NCI-H69 (cell line): ENCODE measurements around the gene MRTFA.

Source experiments
- DNase-seq: peaks from one replicate; lab custom pipeline; 2025; lab: John Stamatoyannopoulos, UW

Gene MRTFA

DNA sequence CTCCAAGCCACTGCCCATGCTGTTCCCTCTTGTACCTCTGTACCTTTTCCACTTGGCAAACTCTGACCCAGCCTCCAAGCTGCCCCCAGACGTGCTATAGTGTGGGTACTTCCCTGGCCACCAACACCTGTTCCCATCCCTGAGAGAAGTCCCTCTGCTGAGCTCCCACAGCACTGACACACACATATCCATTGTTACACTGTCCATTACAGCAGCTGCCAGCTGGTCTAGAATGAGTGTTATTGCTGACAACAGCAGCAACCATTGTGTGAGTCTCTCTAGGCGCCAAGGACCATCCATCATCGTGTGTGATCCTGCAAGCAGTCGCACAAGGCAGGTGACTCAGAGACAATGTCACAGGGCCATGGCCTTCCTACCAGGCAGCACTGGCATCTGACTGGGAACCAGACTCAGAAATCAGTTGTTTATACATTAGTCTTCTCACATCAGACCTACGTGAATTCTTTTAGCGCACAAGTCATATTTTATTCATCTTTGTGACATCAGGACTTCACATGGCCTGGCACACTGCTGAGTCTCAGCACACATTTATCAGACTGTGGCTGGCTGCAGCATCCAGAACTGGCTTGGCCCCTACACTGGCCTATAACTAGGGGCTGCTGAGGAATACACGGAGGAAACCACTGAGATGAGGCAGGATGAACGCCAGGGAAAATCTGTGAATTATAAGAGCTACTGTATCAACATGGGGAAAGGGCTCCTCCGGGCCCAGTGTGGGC is 209.8 kb downstream of the MRTFA start:
- DNase-seq = peak; percentile 83

DNA sequence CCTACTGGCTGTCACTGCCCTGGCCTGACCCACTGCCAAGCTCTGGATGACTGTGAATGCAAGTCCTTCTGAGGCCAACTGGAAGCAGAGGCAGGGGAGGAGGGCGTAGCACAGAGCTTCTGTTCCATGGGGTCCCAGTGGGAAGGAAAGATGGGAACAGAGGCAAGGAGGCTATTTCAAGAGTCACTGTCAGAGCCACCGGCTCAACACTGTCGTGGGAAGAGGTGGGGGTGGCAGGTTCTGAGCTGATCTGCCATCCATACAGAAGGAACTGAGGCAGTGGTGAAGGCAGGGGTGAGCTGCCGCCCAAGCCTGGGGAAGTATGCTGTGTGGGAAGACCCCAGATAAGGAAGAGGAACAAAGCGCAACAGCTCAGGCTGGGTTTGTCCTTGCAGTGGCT is 211.4 kb downstream of the MRTFA start:
- DNase-seq = no peak

DNA sequence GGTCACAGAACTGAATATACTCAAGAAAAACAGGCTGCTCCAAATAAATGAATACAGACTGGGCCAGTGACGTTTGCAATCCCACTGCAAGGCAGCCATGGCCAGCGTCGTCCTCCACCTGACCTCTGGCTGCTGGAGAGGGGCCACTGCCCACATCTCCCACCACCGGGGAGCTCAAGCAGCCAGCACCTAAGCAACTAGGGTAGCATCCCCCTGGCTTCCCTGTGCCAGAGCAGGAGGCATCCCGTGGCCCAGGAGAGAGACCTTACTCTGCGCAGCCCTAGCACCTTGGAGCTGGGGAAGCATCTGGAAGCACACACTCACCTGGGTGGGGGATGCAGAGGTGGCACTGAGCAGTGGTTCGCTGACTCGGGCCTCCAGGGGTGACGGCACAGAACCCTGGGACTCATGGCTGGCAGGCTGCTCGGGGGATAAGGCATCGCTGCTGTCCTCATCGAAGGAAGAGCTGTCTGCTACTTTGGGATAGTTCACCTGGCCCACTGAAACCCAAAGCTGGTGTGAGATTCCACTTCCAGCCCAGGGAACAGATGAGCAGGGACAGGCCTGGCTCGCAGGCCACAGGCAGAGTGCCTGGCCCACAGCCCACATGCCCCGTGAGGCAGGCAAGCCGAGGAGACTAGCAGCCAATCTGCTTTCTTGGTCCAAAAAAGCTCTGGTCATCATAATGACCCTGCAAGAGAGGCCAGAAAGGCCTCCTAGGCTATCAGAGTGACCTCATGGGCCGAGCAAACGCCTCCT is 212.5 kb downstream of the MRTFA start:
- DNase-seq = no peak

DNA sequence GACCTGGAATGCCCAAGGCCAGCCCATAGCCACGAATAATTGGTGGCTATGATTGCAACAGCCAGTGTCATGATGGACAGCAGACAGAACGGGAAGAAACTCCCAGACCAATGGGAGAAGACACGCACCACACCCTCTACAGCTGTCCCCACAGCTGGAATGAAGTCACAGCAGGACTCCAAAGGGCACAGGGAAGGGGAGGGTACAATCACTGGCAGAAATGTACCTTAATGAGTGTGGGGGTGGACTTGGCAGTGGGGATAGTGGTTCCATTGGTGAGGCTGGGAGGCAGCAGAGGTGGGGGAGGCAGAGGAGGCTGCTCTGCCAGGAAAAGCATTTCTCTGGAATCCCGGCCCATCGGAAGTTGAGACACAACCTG is 213.2 kb downstream of the MRTFA start:
- no peak for DNase-seq

DNA sequence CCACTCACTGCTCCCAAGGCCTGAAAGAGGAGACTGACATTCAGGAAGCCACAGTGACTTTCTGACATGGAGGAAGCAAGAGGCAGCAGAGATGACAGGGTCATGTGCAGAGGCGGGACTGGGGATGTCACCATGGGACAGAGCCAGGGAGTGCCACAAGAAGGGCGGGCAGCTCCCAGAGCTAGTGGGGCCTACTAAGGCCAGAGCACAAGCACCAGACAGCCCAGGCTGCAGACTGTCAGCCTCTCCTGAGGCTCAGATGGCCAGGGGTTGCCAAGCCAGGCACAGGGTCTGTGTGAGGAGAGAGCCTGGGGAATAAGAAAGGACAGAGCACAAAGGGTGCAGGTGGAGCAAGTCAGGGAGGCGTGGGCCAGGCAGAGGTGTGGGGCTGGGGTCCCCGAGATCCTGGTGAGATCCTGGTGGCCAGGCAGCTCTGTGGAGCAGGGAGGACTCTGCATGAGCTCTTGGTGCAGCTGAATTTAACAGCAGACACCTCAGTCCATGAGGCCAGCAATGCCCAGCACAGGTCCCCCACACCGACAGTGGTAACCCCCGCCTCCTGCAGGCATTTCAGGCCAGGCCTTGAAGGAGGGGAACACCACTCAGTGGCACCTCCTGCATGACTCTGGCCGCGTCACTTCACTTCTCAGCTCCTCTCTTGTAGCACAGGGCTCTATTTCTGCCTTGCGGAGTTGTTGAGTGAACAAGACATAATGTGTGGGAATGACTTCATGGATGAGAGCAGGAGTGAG is 213.8 kb downstream of the MRTFA start:
- DNase-seq = no peak

DNA sequence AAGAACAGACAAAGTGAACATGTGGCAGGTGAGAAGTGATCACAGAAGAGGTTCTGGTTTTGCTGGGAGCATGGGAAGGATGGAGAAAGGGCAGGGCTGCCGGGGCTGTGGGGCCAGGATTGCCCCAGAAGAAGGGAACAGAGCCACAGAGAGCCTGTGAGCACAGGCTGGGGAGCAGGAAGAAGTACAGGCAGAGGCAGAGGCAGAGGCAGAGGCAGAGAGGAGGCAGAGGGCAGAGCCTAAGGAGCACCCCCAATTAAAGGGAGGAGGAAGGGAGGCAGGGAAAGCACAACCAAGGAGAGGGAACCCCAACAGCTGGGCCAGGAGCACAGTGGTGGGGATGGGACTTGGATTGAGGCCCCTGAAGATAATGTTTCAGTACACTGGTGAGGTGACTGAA is 214.6 kb downstream of the MRTFA start:
- no peak for DNase-seq

DNA sequence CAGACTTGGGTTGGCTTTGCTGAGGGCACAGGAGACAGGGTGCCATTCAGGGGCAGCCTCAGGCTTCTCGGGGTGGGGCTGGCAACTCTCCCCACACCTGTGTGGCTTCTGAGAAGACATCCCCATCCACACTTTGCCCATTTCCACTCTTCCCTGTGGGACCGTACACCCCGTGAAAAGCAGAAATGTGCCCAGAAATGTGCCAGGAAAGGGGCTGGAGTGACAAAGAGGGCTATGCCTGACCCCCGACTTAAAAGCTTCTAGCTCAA is 215.5 kb downstream of the MRTFA start:
- no peak for DNase-seq

DNA sequence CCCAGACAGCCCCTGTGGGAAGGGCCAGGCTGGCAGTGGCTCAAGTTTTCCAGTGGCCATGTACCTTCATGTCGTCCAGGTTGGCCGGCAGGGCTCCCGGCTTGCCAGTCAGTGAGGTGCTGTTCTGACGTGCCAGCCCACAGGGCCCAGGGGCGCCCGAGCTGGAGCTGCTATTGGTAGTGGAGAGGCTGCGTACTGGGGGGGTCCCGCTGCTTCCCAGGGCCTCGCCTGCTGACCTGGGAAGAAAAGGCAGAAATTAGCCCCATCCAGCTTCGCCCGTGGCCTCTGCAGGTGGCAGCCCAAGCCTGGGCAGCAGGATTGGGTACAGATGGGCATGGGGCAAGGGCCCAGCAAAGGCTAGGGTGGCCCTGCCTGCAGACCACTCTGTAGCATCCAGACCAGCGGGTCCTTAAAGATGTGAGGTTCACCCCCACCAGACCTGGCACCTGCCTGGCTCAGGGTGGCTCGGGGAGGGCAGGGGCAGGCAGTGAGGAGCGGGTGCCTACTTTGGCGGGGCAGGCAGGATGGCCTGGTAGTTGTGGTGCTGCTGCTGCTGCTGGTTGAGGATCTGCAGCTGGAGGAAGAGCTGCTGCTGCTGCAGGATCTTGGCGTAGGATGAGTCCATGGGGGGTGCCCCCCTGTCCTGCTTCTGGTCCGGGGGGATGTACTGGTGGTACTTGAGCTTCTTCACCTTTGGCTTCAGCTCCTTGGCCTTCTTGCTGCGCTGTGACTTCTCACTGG is 216.0 kb downstream of the MRTFA start:
- no peak for DNase-seq

DNA sequence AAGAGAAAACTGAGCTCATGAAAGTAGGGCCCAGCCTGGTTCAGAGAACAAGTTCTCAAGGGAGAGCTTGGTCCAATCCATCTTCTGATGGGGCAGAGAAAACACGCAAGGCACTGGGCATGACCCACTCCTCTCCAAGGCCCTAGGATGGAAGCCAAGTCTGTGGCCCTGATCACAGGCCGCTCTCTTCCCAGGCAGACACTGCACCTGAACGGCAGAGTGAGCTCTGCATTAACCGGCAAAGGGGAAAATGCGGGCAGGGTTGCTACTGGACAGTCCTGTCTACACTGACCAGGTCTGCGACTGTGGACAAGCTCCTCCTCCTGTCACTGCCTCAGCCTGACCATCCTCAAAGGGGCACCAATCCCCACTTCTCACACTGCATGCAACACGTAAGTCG is 216.8 kb downstream of the MRTFA start:
- no peak for DNase-seq

DNA sequence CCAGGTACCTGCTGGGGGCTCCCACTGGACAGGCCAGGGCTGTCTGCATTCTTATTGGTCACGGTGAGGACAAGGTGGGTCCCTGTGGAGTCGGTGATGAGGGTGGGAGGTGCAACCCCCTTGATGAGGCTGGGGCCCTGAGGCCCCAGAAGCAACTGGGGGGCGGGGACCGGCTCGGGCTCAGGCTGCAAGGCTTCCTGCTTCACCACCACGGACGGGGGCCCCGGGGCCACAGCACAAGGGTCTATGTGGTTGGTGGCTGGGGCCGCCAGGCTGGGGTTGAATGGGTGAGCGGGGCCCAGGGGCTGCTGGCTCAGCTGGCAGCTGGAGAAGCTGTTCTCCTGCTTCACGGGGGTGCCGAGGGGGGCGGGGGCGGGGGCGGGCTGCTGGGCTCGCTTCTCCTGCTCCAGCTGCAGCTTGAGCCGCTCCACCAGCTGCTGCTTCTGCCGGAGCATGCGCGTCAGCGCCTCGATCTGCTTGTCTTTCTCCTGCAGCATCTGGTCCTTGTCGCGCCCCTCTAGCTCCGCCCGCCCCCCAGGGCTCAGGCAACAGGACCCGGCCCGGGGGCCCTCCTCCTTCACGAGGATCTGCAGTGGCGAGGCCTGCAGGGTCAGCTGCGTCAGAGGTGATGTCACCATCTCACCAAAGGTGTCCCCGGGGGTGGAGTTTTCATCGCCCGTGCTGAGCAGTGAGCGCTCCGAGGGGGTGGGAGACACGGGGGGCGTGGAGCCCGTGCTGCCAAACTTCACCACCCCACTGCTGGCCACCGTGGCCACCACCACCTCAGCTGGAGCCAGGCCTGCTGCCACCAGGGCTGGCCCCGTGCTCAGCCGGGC is 217.9 kb downstream of the MRTFA start:
- peak; percentile 54 for DNase-seq

DNA sequence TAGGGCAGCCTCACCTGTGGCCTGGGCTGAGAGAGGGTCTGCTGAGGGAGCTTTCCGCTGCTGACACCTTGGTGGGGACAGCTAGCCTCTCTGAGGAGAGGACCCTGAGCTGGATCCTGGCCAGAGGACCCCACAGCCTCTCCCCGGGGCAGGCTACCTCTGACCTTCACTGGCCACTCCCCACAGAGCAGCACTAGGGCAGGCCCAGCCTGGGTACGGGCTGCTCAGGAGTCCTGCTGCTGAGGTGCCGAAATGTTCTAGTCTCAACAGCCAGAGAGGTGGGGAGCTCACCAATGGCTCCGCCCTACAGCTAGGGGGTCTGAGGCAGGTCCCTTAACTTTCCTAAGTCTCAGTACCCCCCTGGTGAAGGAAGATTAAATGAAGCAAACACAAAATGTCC is 218.6 kb downstream of the MRTFA start:
- DNase-seq = no peak

DNA sequence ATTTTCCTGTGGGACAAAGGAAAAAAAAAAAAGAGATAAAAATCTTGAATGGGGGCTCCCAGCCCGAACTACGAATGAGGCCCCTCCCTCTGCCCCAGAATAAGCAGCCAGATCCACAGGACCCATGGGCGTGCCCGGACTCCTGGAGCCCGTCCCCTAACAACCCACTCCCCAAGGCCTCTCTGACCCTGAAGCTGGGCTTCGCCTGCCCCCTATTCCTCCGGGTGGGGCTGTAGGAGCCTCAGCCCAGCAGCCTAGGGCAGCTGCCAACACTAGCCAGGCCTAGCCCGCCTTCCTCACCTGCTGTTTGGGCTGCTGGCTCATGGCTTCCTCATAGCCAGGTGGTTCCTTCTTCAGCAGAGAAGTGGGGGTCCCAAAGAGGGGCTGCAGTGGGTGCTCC is 219.5 kb downstream of the MRTFA start:
- no peak for DNase-seq

DNA sequence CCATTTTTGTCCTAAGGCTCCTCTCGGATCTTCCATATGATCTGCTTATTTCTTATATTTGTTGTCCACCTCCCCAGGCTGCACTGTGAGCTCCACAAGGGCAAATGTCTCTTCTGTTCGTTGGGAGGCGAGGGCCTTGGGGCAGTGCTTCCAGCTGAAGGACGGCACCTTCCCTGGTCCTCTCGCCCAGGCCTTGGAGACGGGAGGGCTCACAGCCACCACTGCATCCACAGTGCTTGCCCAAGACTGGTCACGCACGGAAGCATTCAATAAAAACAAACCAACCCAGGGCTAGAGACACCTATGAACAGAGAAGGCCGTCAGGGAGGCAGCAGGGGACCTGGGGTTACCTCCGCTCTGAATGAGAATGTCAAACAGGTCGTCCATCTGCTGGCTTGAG is 219.9 kb downstream of the MRTFA start:
- DNase-seq = no peak

DNA sequence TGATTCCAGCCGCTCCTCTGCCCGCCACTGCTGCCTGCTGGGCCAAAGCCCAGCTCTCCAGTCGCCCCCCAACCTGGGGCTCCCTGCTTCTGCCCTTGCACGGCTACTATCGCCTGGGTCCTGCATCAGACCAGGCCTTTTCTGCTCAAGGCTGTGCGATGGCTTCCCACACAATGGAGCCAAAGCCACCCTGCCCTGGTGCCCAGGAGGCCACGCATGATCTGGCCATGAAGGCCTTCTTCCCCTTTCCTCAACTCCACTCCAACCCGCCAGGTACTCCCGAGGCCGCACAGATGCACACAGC is 220.3 kb downstream of the MRTFA start:
- no peak for DNase-seq

DNA sequence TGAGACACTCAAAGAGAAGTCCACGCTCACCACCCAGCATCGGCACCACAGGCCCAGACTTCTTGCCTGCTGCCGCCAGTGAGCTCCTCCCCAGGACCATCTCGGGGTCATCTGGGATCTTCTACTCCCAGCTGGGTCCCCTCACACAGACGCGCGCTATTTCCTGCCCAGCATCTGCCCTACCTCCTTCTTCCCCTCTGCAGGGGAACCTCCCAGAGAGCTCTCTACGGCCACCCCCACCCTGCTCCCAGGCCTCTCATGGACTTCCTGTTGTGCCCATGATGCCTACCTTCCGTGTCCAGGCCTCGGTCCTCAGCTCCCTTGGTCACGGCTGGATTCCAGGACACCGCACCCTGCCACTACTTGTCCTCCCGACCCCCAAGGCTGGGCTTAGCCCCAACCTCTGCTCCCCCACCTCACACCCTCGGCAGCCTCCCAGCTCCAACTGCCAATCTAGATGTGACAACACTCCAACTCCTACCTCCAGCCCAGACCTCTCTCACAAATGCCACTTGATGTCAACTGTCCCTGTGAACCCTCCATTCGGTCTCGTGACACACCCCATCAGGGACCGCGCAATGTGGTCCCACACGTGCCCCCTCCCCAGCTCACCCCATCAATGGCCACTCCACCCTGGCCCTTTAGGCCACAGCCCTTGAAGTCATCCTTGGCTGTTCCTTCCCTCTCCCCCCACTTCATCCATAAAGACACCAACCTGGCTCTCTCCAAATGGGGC is 220.8 kb downstream of the MRTFA start:
- peak; percentile 33 for DNase-seq

DNA sequence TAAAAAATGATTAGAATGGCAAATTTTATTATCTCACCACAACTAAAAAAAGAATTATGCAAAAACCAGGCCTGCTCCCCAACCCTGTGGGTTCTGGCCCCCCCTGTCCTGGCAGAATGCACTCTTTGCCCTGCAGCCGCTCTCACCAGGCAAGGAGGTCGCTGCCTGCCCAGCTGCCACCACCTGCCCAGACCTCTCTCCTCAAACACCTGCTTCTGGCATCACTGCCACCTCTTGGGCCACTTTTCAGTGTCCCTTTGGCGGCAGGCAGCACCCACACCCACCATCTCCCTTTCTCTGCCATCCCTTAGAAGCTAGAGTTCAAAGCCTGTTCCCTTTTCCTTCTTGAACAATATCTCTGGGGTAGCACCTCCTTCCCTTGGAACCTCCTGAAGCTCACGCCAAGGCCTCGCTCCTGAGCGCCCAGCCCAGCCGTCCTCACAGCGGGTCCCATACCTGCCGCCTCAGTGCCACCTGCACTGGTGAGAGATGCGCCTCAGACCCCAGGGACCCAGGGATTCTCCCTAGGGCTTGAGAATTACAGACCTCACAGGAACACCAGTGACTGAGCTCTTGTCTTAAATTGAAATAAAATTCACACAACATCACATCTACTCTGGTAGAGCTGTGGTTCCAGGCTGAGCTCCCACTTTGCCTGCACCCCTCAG is 221.5 kb downstream of the MRTFA start:
- DNase-seq = no peak

DNA sequence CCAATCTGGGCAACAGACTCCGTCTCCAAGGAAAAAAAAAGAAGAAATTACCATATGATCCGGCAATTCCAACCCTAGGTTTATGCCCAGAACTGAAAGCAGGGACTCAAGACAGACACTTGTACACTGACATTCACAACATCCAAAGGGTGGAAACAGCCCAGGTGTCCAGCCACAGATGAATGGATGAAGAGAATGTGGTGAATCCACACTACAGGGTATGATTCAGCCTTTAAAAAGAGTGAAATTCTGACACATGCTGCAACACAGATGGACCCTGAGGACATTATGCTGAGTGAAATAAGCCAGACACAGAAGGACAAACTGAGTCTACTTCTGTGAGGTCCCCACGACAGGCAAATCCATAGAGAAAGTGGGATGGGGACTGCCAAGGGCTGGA is 222.2 kb downstream of the MRTFA start:
- DNase-seq = no peak

DNA sequence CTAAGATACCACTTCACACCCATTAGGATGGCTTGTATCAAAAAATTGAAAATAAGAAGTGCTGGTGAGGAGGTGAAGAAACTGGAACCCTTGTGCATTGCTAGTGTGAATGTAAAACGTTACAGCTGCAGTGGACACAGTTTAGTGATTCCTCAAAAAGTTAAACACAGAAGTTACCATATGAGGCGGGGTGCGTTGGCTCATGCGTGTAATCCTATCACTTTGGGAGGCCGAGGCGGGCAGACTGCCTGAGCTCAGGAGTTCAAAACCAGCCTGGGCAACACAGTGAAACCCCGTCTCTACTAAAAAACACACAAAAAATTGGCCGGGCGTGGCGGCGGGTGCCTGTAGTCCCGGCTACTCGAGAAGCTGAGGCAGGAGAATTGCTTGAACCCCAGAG is 222.6 kb downstream of the MRTFA start:
- DNase-seq = no peak

DNA sequence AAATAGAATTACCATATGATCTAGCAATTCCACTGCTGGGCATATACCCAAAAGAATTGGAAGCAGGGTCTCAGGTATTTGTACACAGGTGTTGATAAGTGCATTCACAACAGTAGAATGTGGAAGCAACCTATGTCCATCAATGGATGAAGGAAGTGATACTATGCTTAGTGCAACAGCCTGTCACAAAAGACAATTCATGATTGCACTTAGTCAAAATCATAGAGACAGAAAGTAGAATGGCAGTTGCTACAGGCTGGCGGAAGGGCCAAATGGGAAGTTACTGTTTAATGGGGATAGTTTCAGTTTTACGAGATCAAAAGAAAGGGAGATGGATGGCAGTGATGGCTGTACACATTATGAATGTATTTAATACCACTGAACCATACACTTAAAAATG is 224.1 kb downstream of the MRTFA start:
- DNase-seq = peak; percentile 66

DNA sequence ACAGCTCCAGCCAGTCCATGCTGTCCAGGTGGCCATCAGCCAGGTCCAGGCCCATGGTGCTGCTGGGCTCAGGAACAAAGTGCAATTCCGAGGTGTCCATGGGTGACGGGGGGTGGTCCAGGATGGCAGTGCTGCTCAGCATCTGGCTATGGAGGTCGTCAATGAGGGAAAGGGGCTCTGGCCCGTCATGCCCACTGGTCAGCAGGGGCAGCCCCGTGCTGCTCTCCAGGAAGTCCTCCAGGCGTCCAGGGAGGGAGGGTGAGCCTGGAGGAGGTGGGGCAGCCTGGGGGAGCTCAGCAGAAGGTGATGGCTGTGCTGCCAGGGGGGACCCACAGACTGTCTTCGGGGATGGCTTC is 225.0 kb downstream of the MRTFA start:
- no peak for DNase-seq
